ENCODE results near the gene EBPL.

GRCh38 chr13:49654011-49654410, 37.3 kb downstream of the EBPL start:
- TF ChIP-seq, protein P1, sequence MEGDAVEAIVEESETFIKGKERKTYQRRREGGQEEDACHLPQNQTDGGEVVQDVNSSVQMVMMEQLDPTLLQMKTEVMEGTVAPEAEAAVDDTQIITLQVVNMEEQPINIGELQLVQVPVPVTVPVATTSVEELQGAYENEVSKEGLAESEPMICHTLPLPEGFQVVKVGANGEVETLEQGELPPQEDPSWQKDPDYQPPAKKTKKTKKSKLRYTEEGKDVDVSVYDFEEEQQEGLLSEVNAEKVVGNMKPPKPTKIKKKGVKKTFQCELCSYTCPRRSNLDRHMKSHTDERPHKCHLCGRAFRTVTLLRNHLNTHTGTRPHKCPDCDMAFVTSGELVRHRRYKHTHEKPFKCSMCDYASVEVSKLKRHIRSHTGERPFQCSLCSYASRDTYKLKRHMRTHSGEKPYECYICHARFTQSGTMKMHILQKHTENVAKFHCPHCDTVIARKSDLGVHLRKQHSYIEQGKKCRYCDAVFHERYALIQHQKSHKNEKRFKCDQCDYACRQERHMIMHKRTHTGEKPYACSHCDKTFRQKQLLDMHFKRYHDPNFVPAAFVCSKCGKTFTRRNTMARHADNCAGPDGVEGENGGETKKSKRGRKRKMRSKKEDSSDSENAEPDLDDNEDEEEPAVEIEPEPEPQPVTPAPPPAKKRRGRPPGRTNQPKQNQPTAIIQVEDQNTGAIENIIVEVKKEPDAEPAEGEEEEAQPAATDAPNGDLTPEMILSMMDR (IDR thresholded peaks at IDR 0.05), result no peak
- no peak for TF ChIP-seq POLR2A (IDR thresholded peaks at IDR 0.05)
